OCI-LY1 (cell line): ENCODE results near the gene RBMS3.

ENCODE experiments used
- CTCF ChIP-seq: fragments of 200-600 bp; sonication (generic), shearing (Covaris generic); IDR thresholded peaks from 2 replicates; pipeline ENCODE4 v1.5.1; 2017; ENCODE audit warnings: mild to moderate bottlenecking, antibody characterized with exemption, low read length, moderate library complexity, mixed read lengths
- EZH2 ChIP-seq: fragments of 200-600 bp; sonication (generic), shearing (Covaris generic); IDR thresholded peaks from 2 replicates; pipeline ENCODE4 v1.8.0; 2017; ENCODE audit warnings: borderline replicate concordance, mixed run types, mild to moderate bottlenecking, antibody characterized with exemption, low read length, moderate library complexity, mixed read lengths

GRCh38 chr3:29583861-29584260, 303.0 kb downstream of the RBMS3 start:
- no peak for TF ChIP-seq CTCF
- no peak for TF ChIP-seq EZH2
